ENCODE data around the gene SH3D19.
"Not testable (repeated sequence)": the region's sequence is repeated elsewhere in the genome, so short reads cannot be mapped to it uniquely, and the experiment has no call there.

SH3D19 gene

DNA sequence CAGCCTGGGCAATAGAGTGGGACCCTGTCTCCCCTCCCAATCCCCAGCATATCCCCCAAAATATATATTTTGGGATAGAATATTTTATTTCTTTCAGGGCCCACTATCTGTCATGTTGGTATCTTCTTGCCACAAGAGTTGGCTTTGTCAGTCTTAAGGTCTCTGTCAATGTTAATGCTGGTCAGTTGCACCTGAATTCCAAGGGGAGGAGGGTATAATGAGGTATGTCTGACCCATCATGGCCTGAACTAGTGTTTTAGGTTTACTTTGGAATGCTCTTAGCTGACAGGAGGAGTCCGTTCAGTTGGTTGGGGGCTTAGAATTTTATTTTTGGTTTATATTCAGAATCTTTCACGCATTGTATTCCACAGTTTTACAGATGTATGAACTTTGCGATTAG is 232.2 kb downstream of the SH3D19 start:
- DNase-seq, result no peak

DNA sequence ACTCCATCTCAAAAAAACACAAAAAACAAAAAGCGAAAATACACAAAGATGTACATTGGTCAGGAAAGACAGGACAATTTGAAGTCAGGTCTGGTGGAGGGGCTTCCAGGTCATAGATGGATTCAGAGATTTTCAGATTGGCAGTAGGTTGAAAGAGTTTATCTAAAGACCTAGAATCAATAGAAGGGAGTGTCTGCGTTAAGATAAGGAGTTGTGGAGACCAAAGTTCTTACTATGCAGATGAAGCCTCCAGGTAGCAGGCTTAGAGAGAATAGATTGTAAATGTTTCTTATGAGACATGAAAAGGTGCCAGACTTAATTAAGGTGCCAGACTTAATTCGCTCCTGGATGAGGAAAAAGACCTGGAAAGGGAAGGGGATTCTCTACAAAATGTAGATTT is 232.9 kb downstream of the SH3D19 start:
- no peak for DNase-seq

DNA sequence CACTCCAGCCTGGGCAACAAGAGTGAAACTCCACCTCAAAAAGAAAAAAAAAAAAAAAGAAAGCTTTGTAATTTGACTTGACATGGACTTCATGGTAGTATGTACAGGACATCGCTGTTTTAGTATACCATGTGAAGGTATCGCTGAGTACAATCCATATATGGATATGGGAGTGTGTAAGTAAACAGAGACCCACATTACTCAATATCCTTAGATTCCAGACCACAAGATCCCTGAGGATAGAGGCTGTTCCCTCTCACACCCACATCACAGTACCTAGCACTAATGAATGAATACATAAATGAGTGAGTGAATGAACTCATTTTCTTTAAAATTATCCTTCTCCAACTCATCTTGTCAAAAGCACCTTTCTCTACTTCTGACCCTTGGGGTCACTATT is 234.4 kb downstream of the SH3D19 start:
- no peak for DNase-seq

DNA sequence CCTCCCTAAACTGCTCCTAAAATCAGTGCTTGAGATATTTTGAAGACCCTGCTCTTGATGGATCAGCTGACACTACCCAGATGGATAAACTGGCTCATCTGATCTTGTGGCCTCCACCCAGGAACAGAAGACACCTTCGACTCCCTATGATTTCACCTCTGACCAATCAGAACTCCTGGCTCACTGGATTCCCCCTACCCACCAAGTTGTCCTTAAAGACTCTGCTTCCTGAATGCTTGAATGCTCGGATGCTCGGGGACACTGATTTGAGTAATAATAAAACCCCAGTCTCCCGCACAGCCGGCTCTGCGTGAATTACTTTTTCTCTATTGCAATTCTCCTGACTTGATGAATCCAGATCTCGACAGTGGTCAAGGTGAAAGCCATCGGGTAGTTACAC is 237.9 kb downstream of the SH3D19 start:
- DNase-seq, result no peak

DNA sequence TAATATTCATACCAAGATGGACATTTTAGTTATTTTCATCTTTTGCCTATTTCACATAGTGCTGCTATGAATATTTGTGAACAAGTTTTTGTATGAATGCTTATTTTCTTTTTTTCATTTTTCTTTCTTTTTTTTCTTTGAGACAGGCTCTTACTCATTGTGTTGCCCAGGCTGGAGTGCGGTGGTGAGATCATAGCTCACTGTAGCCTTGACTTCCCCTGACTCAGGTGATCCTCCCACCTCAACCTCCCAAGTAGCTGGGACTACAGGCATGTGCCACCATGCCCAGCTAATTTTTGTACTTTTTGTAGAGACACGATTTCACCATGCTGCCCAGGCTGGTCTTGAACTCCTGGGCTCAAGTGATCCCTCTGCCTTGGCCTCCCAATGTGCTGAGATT is 247.4 kb downstream of the SH3D19 start:
- not testable (repeated sequence) for DNase-seq

DNA sequence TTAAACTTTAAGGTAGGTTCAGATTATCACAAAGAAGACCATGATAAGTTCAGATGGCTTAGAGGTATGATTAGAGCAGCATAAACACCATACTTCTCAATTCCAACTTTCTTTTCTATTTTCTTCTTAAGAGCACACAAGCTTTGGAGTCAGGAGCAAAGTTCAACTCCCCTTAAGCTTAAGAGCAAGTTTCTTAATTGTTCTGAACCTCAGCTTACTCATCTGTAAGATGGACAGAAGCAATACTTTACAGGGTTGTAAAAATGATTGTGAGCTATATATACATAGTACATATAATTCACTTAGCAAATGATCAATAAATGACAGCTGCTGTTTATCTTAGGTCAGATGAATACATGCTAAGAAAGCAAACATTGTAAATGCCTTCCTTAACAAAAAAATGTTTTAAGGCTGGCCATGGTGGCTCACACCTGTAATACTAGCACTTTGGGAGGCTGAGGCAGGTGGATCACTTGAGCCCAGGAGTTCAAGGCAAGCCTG is 250.9 kb downstream of the SH3D19 start:
- DNase-seq, result no peak

All from NCI-H1417 (cell line).